OCI-LY7 (cell line): ENCODE data around the gene ZKSCAN5.

Source experiments
- CTCF ChIP-seq: fragments of 200-600 bp; sonication (generic); conservative IDR thresholded peaks from 2 replicates; pipeline ENCODE4 v1.5.1; 2014; ENCODE audit warnings: mild to moderate bottlenecking, antibody characterized with exemption, low read length, moderate library complexity, mixed read lengths
- EZH2phosphoT487 ChIP-seq: fragments of 200-600 bp; sonication (generic); IDR thresholded peaks from 2 replicates; pipeline ENCODE4 v1.6.1; 2018; ENCODE audit warnings: low read depth, borderline replicate concordance, mild to moderate bottlenecking, mixed run types, antibody characterized with exemption, low read length, moderate library complexity, mixed read lengths

DNA sequence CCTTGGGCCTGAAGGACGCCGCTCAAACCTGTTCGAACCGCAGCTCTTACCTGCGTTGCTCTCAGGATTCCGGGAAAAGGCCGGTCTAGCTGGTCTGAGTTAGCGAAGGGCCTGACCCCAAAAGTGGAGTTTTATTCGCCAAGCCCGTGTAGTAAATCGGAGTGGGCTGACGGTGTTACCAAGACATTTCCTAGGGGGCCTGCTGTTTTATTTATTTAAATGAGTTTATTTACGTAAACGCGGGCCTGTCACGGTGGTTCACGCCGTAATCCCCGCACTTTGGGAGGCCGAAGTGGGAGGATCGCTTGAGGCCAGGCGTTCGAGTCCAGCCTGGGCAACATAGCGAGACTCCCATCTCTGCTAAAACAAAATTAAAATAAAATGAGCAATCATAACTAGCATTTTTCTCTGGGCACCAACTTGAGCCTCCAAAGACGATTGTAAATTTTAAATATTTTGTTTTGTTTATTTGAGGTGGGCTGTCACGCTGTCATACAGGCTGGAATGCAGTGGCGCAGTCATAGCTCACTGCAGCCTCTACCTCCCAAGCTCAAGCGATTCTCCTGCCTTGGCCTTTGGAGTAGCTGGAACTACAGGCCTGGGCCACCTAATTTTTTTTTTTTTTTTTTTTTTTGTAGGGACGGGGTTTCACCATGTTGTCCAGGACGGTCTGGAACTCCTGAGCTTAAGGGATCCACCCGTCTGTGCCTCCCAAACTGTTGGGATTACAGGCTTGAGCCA lies 54.9 kb downstream of the ZKSCAN5 start:
- TF ChIP-seq CTCF (no peak), EZH2phosphoT487 (no peak)
